SH-SY5Y (cell line): ENCODE data around the gene ARHGAP6.

Source experiments
- GATA2 ChIP-seq: IDR thresholded peaks from 2 replicates; pipeline ENCODE4 v1.6.1; 2011; ENCODE audit warnings: mild to moderate bottlenecking, low read depth, low read length
- GATA3 ChIP-seq: IDR thresholded peaks from 2 replicates; pipeline ENCODE4 v1.6.1; 2011; ENCODE audit warnings: low read depth, mild to moderate bottlenecking, low read length, moderate library complexity

DNA sequence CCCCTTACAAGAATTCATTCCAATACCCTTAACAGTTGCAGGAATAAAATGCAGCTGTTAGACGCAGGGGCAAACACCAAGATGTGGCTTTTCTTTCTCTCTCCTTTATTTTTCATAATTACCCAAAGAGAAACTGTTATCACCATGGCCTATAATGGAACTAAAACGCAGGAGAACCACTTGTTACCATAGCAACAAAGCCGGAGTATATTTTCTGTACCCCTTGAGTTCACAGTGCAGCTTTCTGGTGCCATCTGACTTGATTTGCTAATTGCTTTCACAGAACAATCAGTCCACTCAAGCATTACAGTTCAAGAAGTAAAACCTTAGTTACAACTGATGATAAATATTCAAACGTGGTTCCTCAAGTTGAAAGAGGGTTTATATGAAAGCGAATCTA, 214.6 kb downstream of the ARHGAP6 start:
- TF ChIP-seq GATA3 (no peak), GATA2 (no peak)
